Measurements from ENCODE around the gene LAIR2. TPM values are rescaled to one million over a fixed set of nuclear protein-coding genes. Genes with fewer than 3 reads are reported as not detected.

Gene LAIR2
- total RNA-seq, 1 experiment from 2014 or later: not detected

- RAD21 ChIA-PET (ENCODE audit: low non-redundant PET in 1 of 2, low total read pairs in 2 of 2, uncharacterized antibody in 2 of 2, unreplicated experiment in 2 of 2): no interaction called here
These were observed 14.9 kb downstream of the LAIR2 start for GRCh38 chr19:54517483-54517882.

More at GRCh38 chr19:54517483-54517882, 14.9 kb downstream of the LAIR2 start:
- no TSS peak for BruUV-seq (replicated peaks)
- Histone ChIP-seq H3K36me3 (ENCODE audit: control insufficient read depth in 1 of 2, insufficient read depth in 2 of 2, low read length in 2 of 2) (no peaks in the 10 kb centered on the region), H3K4me2 (ENCODE audit: low read length) (no peak overlapping the region), H3K4me3 (replicated peaks in 1 of 2; ENCODE audit: low read depth in 1 of 2, low read length in 2 of 2) (no peak overlapping the region), H2AFZ (ENCODE audit: low read depth, low read length, poor library complexity, severe bottlenecking) (no peak overlapping the region), H3K9me2 (ENCODE audit: insufficient read depth) (no peaks in the 10 kb centered on the region), H3K4me1 (ENCODE audit: control insufficient read depth in 1 of 2, insufficient read depth in 2 of 2, low read length in 2 of 2) (no peaks in the 10 kb centered on the region), H3K9me3 (ENCODE audit: control insufficient read depth in 1 of 2, insufficient read depth in 1 of 2, low read depth in 1 of 2, low read length in 2 of 2) (no peaks in the 10 kb centered on the region), H3K79me2 (ENCODE audit: insufficient read depth, low read length) (no peaks in the 10 kb centered on the region), H3K27ac (ENCODE audit: low read depth, low read length) (no peak overlapping the region), H4K20me1 (ENCODE audit: insufficient read depth) (no peaks in the 10 kb centered on the region), H3K27me3 (ENCODE audit: insufficient read depth, low read length) (peaks cover 30% of the 10 kb centered on the region), H3K9ac (ENCODE audit: low read length) (no peak overlapping the region)
- CTCF ChIA-PET: no interaction called here
- DNase-seq (ENCODE audit: low read depth, low spot score) (no peak), ATAC-seq (0 out of 2 replicates have a peak, but pooled peaks have one; percentile 47)
- POLR2A ChIA-PET: no interaction called here
- intact Hi-C loops (cut with micrococcal nuclease): no loop called here
- TF ChIP-seq REST (IDR thresholded peaks at IDR 0.05; ENCODE audit: low read depth) (peak; percentile 93), JUND (IDR thresholded peaks at IDR 0.05) (no peak), FOSL1 (IDR thresholded peaks at IDR 0.05; ENCODE audit: low read depth) (no peak), ATF3 (IDR thresholded peaks at IDR 0.05) (no peak)

Measured in HCT116 (cell line).